Loucy (cell line): ENCODE data around the gene COX19.

Experiments used
- CTCF ChIP-seq: fragments of 200-600 bp; sonication (generic); conservative IDR thresholded peaks from 2 replicates; pipeline ENCODE4 v1.5.1; 2014; ENCODE audit warnings: mild to moderate bottlenecking, antibody characterized with exemption, low read length
- EZH2phosphoT487 ChIP-seq: fragments of 200-600 bp; IDR thresholded peaks from 2 replicates; pipeline ENCODE4 v1.6.1; 2018; ENCODE audit warnings: antibody characterized with exemption, mild to moderate bottlenecking, moderate library complexity, borderline replicate concordance

DNA sequence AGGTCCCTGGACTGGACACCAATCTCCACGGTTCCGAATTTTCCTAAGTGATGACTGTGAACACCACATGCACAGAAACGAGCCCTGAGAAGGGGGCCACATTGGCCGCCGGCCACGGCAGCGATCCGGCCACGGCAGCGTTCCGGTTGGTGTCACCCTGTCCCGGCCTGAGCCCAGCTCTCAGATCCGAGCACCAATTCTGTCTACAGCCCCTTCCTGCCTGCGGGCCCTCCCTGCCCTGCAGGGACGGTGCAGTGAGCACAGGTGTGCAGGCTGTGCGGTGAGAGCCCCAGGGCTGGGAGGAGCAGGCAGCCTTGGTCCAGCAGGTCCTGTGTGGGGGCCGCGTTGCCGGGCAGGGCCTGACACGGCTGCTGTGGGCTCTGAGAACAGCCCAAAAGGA, 39.3 kb upstream of the COX19 start:
- no peak for TF ChIP-seq CTCF
- TF ChIP-seq EZH2phosphoT487 = no peak
